22Rv1 (cell line): ENCODE measurements around the gene BCKDHA.
"Not testable (repeated sequence)": the region's sequence is repeated elsewhere in the genome, so short reads cannot be mapped to it uniquely, and the experiment has no call there.

Experiments
- H3K27ac ChIP-seq: fragments of 450-650 bp; 2 replicates; pipeline ENCODE4 v1.5.1; 2017
- ZFX ChIP-seq: fragments of 450-650 bp; IDR thresholded peaks from 2 replicates; pipeline ENCODE4 v1.6.1; 2017; ENCODE audit warnings: antibody characterized with exemption, borderline replicate concordance
- TF ChIP-seq, protein P1 (sequence below): fragments of 450-650 bp; IDR thresholded peaks from 2 replicates; pipeline ENCODE4 v1.5.1; 2017; ENCODE audit warnings: mild to moderate bottlenecking

The BCKDHA gene

DNA sequence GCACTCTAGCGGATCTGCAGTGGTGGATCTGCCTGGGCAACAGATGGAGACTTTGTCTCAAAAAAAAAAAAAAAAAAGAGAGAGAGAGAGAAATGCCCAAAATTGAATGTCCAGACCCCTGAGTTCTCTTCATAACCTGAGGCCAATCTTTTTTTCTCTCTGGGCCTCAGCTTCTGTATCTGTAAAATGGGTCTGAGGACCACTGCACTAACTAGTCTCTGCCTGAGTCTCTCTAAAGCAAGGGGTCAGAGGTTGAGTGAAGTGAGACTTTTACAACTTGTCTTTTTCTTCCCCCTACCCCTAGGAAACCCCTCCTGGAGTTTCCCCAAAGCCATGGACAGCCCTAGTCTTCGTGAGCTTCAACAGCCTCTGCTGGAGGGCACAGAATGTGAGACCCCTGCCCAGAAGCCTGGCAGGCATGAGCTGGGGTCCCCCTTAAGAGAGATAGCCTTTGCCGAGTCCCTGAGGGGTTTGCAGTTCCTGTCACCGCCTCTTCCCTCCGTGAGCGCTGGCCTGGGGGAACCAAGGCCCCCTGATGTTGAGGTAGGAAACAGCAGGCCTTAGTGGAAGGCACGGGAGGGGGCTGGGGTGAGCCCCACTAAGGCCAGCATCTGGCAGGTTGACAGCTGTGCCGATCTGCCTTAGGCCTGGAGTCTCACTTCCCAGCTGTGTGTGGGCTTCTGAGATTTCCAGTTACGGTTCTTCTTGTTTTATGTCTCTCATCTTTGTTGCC, 19.5 kb upstream of the BCKDHA start:
- H3K27ac ChIP-seq = no peak overlapping the region
- TF ChIP-seq, protein P1, sequence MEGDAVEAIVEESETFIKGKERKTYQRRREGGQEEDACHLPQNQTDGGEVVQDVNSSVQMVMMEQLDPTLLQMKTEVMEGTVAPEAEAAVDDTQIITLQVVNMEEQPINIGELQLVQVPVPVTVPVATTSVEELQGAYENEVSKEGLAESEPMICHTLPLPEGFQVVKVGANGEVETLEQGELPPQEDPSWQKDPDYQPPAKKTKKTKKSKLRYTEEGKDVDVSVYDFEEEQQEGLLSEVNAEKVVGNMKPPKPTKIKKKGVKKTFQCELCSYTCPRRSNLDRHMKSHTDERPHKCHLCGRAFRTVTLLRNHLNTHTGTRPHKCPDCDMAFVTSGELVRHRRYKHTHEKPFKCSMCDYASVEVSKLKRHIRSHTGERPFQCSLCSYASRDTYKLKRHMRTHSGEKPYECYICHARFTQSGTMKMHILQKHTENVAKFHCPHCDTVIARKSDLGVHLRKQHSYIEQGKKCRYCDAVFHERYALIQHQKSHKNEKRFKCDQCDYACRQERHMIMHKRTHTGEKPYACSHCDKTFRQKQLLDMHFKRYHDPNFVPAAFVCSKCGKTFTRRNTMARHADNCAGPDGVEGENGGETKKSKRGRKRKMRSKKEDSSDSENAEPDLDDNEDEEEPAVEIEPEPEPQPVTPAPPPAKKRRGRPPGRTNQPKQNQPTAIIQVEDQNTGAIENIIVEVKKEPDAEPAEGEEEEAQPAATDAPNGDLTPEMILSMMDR = no peak
- no peak for TF ChIP-seq ZFX

DNA sequence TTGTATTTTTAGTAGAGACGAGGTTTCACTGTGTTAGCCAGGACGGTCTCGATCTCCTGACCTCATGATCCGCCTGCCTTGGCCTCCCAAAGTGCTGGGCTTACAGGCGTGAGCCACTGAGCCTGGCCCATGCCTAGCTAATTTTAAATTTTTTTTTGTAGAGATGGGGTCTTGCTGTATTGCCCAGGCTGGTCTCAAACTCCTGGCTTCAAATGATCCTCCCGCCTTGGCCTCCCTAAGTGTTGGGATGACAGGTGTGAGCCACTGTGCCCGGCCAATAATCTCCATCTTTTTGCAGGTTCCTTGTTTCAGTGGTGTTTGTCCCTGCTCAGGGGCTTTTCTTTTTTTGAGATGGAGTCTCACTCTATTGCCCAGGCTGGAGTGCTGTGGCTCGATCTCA, 16.1 kb upstream of the BCKDHA start:
- H3K27ac ChIP-seq = not testable (repeated sequence)

DNA sequence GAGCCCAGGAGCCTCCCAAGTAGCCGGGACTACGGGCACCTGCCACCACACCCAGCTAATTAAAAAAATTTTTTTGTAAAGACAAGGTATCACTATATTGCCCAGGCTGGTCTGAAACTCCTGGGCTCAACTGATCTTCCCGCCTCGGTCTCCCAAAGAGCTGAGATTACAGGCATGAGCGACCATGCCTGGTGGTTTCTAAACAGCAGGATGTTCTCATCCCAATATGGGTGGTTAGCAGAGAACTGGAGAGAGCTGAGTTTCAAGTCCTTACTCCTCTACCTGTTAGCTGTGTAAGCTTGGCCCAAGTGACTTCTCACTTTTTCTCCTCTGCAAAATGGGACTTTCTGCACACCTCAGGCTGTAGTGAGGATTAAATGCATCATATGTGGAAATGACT, 13.3 kb upstream of the BCKDHA start:
- no peak overlapping the region for H3K27ac ChIP-seq
- TF ChIP-seq, protein P1 = no peak
- no peak for TF ChIP-seq ZFX

DNA sequence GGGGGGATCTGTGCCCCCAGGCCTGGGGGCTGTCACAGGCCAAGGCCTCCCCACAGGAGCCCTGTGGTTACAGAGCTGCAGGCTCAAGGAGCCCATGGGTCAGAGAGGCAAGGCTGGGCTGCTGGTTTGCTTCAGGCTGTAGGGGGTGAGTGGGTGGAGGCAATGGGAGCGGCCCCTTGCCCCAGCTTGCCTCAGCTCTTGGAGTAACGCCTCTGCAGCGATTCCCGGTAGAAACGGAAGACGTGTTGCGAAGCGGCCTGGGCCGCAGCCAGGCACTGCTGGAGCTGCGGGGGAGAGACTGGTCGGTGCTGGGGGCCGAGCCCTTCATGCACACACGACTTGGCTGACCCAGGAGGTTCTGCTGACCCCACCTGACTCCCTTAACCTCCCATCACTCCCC, 11.2 kb upstream of the BCKDHA start:
- no peak overlapping the region for H3K27ac ChIP-seq
- TF ChIP-seq, protein P1 = no peak
- TF ChIP-seq ZFX = no peak

DNA sequence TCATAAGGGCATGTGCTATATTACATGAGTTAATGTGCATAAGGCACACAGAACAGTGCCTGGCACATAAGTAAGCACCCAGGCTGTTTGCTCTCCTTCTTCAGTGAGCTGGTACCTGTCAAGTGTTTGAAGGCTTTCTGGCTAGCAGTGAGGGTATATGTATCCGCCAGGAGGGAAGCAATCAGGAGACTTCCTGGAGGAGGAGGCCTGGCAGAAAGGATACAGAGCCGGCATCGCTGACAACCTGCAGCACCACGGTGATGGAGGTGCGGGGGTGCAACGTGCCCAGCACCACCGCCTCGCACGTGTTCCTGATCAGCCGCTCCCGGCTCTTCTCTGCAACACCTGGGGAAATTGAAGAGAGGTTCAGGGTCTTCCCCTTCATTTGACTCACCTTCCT, 6.0 kb upstream of the BCKDHA start:
- TF ChIP-seq ZFX = no peak
- TF ChIP-seq, protein P1 = no peak
- no peak overlapping the region for H3K27ac ChIP-seq

DNA sequence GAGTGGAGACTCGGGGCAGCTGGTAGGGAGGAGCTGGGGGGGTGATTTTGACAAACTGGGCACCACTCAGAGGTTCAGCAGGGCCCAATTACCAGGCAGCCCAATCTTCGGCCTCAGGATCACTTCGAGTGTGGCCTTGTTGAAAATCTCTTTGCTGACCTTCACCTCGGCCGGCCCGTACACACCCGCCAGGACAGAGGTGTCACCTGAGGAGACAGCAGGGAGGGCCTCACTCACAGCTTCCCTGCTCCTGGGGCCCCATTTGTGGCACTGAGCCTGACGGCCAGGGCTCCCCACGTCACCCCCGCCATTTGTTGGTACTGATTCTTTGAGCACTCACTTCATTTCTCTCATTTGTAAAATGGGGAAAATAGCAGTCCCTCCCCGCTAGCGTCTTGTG, 4.8 kb upstream of the BCKDHA start:
- no peak overlapping the region for H3K27ac ChIP-seq
- no peak for TF ChIP-seq ZFX
- TF ChIP-seq, protein P1 = no peak

DNA sequence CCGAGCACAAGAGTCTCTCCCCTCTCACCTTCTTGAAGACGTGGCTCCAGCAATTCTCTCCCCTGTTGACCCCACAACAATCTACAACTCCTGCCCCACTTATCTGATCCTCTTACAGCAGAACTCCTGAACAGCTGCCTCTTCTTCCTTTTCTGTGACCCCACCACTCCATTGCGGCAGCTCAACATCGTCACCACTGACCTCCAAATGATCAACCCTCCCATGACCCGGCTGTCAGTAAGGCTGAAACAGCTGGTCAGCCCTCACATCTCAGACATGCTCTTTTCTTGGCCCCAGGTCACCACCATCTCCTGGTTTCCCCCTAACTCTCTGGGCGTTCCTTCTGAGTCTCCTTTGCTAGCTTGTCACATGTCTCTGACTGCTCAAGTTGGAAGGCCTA, 2.3 kb upstream of the BCKDHA start:
- no peak for TF ChIP-seq ZFX
- TF ChIP-seq, protein P1 = no peak
- no peak overlapping the region for H3K27ac ChIP-seq

DNA sequence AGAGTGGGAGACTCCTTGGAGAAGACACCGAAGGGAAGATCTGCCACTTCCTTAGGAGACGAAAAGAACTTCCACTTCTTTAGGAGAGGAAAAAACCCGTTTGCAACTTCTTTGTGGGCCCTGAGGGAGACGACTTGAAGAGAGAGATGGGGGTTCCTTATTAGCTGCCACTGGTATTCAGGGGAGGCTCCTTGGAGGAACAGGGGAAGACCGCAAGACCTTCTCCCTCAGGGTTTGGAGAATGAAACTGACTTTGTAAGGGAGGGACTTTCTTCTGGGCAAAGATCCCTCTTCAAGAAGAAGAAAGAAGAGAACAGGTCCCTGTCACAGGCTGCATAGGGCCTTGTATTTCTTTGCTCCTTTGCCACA, 416 bp downstream of the BCKDHA start:
- peak overlapping the region; percentile 84 for H3K27ac ChIP-seq
- TF ChIP-seq ZFX = no peak
- TF ChIP-seq, protein P1 = no peak
